GM18951 (cell line): ENCODE results near the gene EIF4G1.
"Not testable (repeated sequence)": the region's sequence is repeated elsewhere in the genome, so short reads cannot be mapped to it uniquely, and the experiment has no call there.

ENCODE experiments used
- POLR2A ChIP-seq: IDR thresholded peaks from 4 replicates; pipeline ENCODE4 v1.6.1; 2011; ENCODE audit warnings: mild to moderate bottlenecking; ENCODE audit not compliant: insufficient read length, insufficient read depth; ENCODE audit errors: extremely low read depth
- in situ Hi-C: fragments of 300-500 bp; cut with MboI; formaldehyde crosslinking; loops from one replicate; pipeline ENCODE4 v1.12.0; 2022; ENCODE audit warnings: low sequenced_read_pairs, mixed read lengths, inconsistent platforms; ENCODE audit not compliant: unreplicated experiment

Gene EIF4G1, protein sequence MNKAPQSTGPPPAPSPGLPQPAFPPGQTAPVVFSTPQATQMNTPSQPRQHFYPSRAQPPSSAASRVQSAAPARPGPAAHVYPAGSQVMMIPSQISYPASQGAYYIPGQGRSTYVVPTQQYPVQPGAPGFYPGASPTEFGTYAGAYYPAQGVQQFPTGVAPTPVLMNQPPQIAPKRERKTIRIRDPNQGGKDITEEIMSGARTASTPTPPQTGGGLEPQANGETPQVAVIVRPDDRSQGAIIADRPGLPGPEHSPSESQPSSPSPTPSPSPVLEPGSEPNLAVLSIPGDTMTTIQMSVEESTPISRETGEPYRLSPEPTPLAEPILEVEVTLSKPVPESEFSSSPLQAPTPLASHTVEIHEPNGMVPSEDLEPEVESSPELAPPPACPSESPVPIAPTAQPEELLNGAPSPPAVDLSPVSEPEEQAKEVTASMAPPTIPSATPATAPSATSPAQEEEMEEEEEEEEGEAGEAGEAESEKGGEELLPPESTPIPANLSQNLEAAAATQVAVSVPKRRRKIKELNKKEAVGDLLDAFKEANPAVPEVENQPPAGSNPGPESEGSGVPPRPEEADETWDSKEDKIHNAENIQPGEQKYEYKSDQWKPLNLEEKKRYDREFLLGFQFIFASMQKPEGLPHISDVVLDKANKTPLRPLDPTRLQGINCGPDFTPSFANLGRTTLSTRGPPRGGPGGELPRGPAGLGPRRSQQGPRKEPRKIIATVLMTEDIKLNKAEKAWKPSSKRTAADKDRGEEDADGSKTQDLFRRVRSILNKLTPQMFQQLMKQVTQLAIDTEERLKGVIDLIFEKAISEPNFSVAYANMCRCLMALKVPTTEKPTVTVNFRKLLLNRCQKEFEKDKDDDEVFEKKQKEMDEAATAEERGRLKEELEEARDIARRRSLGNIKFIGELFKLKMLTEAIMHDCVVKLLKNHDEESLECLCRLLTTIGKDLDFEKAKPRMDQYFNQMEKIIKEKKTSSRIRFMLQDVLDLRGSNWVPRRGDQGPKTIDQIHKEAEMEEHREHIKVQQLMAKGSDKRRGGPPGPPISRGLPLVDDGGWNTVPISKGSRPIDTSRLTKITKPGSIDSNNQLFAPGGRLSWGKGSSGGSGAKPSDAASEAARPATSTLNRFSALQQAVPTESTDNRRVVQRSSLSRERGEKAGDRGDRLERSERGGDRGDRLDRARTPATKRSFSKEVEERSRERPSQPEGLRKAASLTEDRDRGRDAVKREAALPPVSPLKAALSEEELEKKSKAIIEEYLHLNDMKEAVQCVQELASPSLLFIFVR (N-terminal part only)

DNA sequence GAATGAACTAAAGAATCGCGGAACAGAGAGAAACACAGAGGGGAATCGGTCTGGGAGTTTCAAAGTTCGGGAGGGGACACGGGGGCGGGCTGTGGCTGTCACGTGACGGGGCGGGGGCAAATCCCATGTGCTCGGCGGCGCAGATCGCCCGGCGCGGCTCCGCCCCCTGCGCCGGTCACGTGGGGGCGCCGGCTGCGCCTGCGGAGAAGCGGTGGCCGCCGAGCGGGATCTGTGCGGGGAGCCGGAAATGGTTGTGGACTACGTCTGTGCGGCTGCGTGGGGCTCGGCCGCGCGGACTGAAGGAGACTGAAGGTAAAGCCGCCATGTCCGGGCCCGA is at the start of gene EIF4G1:
Gene EIF4G1 (plus strand): TSS at position 244 of the 337 bp plus-strand sequence. CDS start 1,191 bp downstream, outside the sequence.
- in situ Hi-C loops: no loop called here
- peak; percentile 84 for TF ChIP-seq POLR2A

DNA sequence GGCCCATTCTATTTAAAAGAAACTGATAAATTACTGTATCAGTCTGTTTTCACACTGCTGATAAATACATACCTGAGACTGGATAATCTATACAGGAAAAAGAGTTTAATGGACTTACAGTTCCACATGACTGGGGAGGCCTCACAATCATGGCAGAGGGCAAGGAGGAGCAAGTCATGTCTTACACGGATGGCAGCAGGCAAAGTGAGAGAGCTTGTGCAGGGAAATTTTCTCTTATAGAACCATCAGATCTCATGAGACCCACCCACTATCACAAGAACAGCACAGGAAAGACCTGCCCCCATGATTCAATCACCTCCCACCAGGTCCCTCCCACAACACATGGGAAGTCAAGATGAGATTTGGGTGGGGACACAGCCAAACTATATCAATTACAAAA is 47.2 kb upstream of the EIF4G1 start:
- in situ Hi-C loops: not testable (repeated sequence)

DNA sequence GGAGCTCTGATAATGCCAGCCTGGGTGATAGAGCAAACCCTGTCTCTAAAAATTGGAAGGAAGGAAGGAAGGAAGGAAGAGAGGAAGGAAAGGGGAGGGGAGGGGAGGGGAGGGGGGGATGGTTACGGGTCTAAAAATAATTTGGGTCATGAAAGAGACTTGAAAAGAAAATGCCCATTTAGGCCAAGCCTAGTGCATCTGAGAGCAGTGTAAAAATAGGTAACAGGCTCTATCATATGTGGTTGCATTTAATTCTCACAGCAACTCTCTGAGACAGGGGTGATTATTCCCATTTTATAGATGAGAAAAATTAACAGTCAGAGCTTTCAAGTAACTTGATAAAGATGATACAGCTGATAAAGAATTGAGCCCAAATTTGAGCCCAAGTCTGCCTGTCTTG is 42.1 kb upstream of the EIF4G1 start:
- no peak for TF ChIP-seq POLR2A
- in situ Hi-C loops: no loop called here

DNA sequence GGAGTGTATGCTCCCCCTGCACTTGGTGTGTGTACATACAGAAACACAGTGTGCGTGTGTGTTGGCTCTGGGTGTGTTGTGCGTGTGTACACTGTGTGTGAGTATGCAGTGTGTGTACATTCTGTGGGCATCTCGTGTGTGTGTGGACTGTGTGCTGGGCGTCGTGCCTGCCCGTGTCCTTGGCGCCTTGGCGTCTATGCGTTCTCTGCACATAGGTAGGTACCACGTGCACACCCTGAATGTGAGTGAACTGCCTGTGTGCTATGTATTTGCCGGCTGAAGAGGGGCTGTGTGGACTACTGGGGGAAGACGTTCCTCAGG is 39.1 kb upstream of the EIF4G1 start:
- in situ Hi-C loops: no loop called here
- TF ChIP-seq POLR2A: no peak

DNA sequence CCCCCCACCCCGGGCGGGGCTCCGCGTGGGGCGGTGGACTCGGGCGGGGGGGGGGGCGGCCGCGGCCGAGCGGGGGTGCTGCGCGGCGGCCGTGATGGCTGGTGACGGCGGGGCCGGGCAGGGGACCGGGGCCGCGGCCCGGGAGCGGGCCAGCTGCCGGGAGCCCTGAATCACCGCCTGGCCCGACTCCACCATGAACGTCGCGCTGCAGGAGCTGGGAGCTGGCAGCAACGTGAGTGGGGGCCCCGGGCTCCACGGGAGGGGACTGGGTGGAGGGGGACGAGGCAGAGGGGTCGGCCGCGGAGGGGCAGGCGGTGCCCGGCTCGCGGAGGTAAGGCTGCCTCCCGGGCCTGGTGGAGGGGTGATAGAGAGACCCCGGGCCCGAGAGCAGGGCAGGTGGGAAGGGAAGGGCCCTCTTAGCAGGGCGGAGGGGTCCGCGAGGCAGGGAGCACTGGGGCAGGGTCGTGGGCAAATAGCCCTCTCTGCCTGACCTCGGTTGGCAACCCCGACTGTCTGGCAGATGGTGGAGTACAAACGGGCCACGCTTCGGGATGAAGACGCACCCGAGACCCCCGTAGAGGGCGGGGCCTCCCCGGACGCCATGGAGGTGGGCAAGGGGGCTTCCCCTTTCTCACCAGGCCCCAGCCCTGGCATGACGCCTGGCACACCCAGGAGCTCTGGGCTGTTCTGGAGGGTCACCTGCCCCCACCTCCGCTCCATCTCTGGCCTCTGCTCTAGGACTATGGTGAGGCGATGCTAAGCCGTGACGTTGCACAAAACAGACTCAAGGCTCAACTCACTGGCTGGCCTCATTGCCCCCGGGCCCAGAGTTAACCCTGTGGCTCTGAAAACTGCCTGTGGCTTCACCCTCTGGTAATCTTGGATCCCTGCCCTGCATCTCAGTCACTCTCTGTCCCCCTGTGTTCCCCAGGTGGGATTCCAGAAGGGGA is 38.2 kb upstream of the EIF4G1 start, which contains the start of gene ECE2:
Gene ECE2 (plus strand): TSS at position 62 of the 950 bp plus-strand sequence. CDS start 132 bp downstream, at position 194.
- in situ Hi-C loops: no loop called here
- no peak for TF ChIP-seq POLR2A

DNA sequence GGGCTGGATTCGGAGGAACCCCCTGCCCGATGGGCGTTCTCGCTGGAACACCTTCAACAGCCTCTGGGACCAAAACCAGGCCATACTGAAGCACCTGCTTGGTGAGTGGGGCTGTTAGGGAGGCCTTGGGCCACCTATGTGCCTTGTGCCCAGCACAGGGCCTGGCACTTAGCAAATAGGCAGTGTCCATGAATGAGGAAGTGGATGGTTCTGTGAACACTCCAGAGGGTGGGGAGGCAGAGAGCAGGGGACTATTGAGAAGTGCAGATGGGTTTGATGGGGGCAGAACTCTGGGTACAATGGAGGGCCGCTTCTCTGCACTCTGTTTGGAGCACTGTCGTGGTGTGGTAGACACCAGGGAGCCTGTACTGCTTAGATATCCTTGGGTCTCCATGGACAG is 37.0 kb upstream of the EIF4G1 start:
- no peak for TF ChIP-seq POLR2A
- in situ Hi-C loops: no loop called here

DNA sequence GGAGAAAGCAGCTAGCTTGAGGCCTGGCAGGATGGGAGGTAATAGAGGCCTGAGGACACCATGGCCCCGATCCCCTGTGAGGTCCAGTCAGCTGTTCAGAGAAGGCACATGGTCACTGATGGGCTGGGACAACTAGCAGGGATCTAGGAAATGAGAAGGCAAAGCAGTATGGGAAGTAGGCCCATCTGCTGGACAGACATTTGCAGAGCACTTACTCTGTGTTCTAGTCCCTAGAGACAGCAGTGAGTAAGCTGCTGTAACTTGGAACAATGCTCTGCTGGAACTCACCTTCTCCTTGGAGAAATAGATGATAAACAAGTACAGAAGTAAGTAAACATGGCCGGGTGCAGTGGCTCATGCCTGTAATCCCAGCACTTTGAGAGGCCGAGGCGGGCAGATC is 31.5 kb upstream of the EIF4G1 start:
- TF ChIP-seq POLR2A: no peak
- in situ Hi-C loops: loop anchor here (10.0 kb wide), 1 partner anchor 388 kb away; no protein-coding TSS in a partner anchor

DNA sequence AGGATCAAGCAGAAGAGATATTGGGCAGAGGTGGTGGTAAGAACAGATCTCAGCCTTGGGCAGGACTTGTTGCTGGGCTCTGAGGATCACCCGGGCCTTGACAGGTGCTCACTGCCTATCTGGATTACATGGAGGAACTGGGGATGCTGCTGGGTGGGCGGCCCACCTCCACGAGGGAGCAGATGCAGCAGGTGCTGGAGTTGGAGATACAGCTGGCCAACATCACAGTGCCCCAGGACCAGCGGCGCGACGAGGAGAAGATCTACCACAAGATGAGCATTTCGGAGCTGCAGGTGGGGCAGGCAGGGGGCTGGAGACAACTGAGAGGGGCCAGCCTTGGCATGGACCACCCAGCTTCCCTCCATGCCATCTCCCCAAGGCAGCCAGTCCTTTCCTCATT is 30.7 kb upstream of the EIF4G1 start:
- in situ Hi-C loops: loop anchor here (10.0 kb wide), 1 partner anchor 389 kb away; no protein-coding TSS in a partner anchor
- TF ChIP-seq POLR2A: no peak

DNA sequence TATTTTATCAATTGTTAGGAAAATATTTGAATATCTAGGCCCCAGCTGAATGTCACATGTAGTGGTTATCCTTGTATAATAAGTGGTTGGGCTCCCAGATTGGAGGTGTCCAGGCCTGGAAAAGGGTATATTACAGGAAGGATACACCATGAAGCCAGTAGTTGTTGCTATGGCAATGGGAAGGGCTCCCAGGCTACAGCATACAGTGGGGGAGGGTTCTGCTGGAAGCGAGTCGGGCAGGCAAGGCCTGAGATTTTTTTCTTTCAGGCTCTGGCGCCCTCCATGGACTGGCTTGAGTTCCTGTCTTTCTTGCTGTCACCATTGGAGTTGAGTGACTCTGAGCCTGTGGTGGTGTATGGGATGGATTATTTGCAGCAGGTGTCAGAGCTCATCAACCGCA is 29.7 kb upstream of the EIF4G1 start:
- TF ChIP-seq POLR2A: no peak
- in situ Hi-C loops: loop anchor here (10.0 kb wide), 1 partner anchor 390 kb away; no protein-coding TSS in a partner anchor

DNA sequence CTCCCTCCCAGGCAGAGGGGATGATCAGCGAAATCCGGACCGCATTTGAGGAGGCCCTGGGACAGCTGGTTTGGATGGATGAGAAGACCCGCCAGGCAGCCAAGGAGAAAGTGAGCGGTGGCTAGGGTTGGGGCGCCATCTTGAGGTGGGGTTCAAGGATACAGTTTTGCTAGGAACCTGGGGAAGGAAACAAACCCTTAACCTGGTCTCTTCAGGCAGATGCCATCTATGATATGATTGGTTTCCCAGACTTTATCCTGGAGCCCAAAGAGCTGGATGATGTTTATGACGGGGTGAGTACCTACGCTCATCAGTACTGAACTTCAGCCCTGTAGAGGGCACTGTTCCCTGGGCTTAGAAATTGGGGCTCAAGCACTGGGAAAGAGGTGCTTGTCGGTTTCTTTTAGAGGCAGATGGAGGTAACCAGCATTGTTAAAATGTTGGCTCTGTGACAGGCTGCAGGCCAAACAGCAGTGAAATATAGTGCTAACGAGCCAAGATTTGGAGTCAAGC is 24.9 kb upstream of the EIF4G1 start:
- in situ Hi-C loops: loop anchor here (10.0 kb wide), 1 partner anchor 395 kb away; no protein-coding TSS in a partner anchor
- no peak for TF ChIP-seq POLR2A

DNA sequence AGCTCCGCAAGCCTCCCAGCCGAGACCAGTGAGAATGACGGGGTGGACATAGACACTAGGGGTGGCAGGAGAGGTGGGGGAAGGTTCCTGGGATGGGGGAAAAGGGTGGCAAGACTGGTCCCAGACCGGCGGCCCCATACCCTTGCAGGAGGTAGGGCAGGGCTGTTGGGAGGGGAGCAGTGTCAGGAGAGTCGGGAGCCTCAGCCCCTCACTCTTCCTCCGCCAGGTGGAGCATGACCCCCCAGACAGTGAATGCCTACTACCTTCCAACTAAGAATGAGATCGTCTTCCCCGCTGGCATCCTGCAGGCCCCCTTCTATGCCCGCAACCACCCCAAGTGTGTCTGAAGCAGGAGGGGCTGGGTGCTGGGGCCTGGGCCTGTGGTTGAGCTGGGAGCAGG is 24.1 kb upstream of the EIF4G1 start:
- TF ChIP-seq POLR2A: no peak
- in situ Hi-C loops: no loop called here
